Nephron progenitor cell (in vitro differentiated cells): ENCODE measurements around the gene THSD4.
"Not testable (repeated sequence)": the region's sequence is repeated elsewhere in the genome, so short reads cannot be mapped to it uniquely, and the experiment has no call there.

Source experiments
- DNase-seq: peaks from one replicate; pipeline ENCODE4 v3.0.0; 2021
- H3K27ac Mint-ChIP-seq: 2 replicates; pipeline ENCODE4 v1.8.0; 2021; ENCODE audit warnings: mild to moderate bottlenecking, moderate library complexity, mixed read lengths
- H3K27me3 Mint-ChIP-seq: 2 replicates; pipeline ENCODE4 v1.8.0; 2021; ENCODE audit warnings: mild to moderate bottlenecking, low read depth, mixed read lengths; ENCODE audit not compliant: poor library complexity
- H3K36me3 Mint-ChIP-seq: 2 replicates; pipeline ENCODE4 v1.8.0; 2021; ENCODE audit warnings: low read depth, mixed read lengths
- H3K4me1 Mint-ChIP-seq: 2 replicates; pipeline ENCODE4 v1.8.0; 2021; ENCODE audit warnings: mixed read lengths
- H3K4me3 Mint-ChIP-seq: 2 replicates; pipeline ENCODE4 v1.8.0; 2021; ENCODE audit warnings: mild to moderate bottlenecking, moderate library complexity, mixed read lengths
- H3K9me3 Mint-ChIP-seq: 2 replicates; pipeline ENCODE4 v1.8.0; 2021; ENCODE audit warnings: mild to moderate bottlenecking, moderate library complexity, mixed read lengths
- CTCF ChIP-seq: fragments of 200-600 bp; sonication (generic); IDR thresholded peaks from 2 replicates; pipeline ENCODE4 v1.5.0; 2021; ENCODE audit warnings: antibody characterized with exemption

Gene THSD4

DNA sequence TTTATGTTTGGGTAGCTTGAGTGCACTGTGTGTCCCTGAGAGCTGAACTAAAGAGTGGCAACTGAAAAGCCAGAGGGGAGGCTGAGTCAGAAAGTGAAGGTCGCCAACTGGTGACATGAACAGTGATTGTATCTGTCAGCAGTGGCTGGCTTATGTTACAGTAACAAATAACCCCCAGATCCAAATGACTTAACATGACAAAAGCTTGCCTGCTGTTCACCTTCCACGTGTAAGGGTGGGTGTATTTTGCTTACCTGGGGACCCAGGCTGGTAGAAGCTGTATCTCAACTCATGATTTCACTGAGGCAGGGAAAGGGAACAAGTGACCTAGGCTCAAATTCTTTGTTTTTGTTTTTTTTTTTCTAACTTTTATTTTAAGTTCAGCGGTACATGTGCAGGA, 147.3 kb downstream of the THSD4 start:
- no peak for DNase-seq
- Mint-ChIP-seq H3K4me1 (peaks cover 5% of the 10 kb centered on the region), H3K4me3 (no peak overlapping the region), H3K36me3 (peaks cover 60% of the 10 kb centered on the region), H3K9me3 (peaks cover 44% of the 10 kb centered on the region), H3K27me3 (peaks cover 3% of the 10 kb centered on the region), H3K27ac (no peak overlapping the region)
- no peak for TF ChIP-seq CTCF

GRCh38 chr15:71265606-71266005, 150.3 kb downstream of the THSD4 start:
- peaks cover 60% of the 10 kb centered on the region for H3K36me3 Mint-ChIP-seq
- not testable (repeated sequence) for DNase-seq, H3K4me1 Mint-ChIP-seq, H3K27ac Mint-ChIP-seq, H3K4me3 Mint-ChIP-seq, H3K27me3 Mint-ChIP-seq
- peaks cover 74% of the 10 kb centered on the region for H3K9me3 Mint-ChIP-seq

DNA sequence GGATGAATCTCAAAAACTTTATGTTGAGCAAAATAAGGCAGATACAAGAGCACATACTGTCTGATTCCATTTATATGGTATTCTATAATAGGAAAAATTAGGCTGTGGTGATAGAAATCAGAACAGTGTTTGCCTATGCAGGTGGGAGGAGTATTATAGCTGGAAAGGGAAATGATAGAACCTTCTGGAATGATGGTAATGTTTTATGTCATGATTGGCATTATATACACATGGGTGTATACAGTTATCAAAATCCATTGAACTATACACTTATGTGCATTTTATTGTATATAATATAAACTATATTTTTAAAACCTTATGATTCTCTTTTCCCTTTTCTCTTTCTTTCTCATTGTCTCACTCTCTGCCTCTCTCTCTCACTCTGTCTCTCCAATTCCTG, 156.1 kb downstream of the THSD4 start:
- no peak for DNase-seq
- Mint-ChIP-seq H3K4me1 (peaks cover 32% of the 10 kb centered on the region), H3K36me3 (peaks cover 32% of the 10 kb centered on the region), H3K4me3 (no peak overlapping the region), H3K27ac (no peak overlapping the region), H3K27me3 (peaks cover 4% of the 10 kb centered on the region), H3K9me3 (peaks cover 54% of the 10 kb centered on the region)
- no peak for TF ChIP-seq CTCF

DNA sequence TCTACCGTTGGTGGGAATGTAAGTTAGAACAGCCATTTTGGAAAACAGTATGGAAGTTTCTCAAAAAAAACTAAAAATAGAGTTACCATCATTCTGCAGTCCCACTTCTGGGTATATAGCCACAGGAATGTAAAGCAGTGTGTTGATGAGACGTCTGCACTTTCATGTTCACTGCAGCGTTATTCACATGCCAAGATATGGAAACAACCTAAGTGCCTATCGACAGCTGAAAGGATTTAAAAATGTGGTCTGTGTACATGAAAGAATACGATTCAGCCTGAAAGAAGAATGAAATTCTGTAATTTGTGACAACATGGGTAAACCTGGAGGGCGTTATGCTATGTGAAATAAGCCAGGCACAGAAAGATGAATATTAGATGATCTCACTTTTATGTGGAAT, 157.7 kb downstream of the THSD4 start:
- Mint-ChIP-seq H3K4me3 (no peak overlapping the region), H3K9me3 (peaks cover 38% of the 10 kb centered on the region), H3K36me3 (peaks cover 17% of the 10 kb centered on the region), H3K4me1 (peaks cover 34% of the 10 kb centered on the region), H3K27me3 (peaks cover 4% of the 10 kb centered on the region), H3K27ac (no peak overlapping the region)
- DNase-seq, result no peak
- TF ChIP-seq CTCF, result no peak

DNA sequence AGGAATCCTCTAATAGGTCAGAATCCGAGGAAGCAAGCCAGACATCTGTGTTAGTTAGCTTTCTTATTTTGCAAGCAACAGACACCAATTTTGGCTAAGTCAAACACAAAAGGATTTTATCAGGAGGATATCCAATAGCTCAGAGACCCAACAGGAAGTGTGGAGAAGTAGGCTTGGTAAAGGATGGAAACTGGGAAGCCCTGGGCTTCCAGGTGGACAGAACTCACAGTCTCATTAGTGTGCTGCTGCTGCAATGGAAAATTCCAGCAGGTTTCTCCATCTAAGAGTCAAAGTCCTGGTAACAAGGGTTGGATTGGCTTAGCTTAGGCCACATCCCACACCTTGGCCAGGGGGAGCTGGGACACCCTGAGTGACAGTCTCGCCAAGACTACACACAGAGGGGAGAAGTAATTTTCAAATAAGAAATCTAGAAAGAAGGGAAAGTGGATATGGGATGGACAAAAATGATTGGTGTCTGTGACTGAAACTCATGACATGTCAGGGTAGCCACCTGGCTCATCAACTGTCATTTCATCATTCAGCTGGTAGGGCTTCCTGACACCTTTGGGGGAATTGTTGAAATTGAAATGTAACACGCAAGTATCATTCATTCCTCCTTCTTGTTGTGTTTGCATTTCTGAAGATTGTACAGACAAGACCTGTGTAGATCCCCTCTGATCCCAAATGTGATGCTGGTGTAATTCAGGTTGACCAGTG, 158.6 kb downstream of the THSD4 start:
- H3K4me1 Mint-ChIP-seq, result peaks cover 41% of the 10 kb centered on the region
- no peak for TF ChIP-seq CTCF
- H3K36me3 Mint-ChIP-seq, result peaks cover 10% of the 10 kb centered on the region
- no peak overlapping the region for H3K27ac Mint-ChIP-seq
- peaks cover 4% of the 10 kb centered on the region for H3K27me3 Mint-ChIP-seq
- peaks cover 29% of the 10 kb centered on the region for H3K9me3 Mint-ChIP-seq
- no peak overlapping the region for H3K4me3 Mint-ChIP-seq
- no peak for DNase-seq

GRCh38 chr15:71274448-71274798, 159.2 kb downstream of the THSD4 start:
- peaks cover 23% of the 10 kb centered on the region for H3K9me3 Mint-ChIP-seq
- H3K4me3 Mint-ChIP-seq, result no peak overlapping the region
- peaks cover 4% of the 10 kb centered on the region for H3K27me3 Mint-ChIP-seq
- H3K4me1 Mint-ChIP-seq, result peaks cover 47% of the 10 kb centered on the region
- H3K27ac Mint-ChIP-seq, result no peak overlapping the region
- peaks cover 10% of the 10 kb centered on the region for H3K36me3 Mint-ChIP-seq
- no peak for DNase-seq
- TF ChIP-seq CTCF, result no peak
